ENCODE data around the gene COL6A1.

Gene COL6A1

GRCh38 chr21:46049890-46050667 is 68.5 kb downstream of the COL6A1 start:
- H3K27ac ChIP-seq (replicated peaks): no peak overlapping the region
- H3K4me3 ChIP-seq (replicated peaks; ENCODE audit: insufficient read depth, low read length): no peak overlapping the region
- no peaks in the 10 kb centered on the region for H3K27me3 ChIP-seq (ENCODE audit: insufficient read depth, poor library complexity, severe bottlenecking)
- no peak for TF ChIP-seq SPI1 (IDR thresholded peaks at IDR 0.05; ENCODE audit: borderline replicate concordance, low read depth)
- TF ChIP-seq POLR2AphosphoS5 (IDR thresholded peaks at IDR 0.05; ENCODE audit: low read depth): no peak
- no peak for TF ChIP-seq CTCF (IDR thresholded peaks at IDR 0.05; ENCODE audit: insufficient read depth, low read length)
- no peak for TF ChIP-seq GABPA (IDR thresholded peaks at IDR 0.05; ENCODE audit: low read depth)
- no peak for TF ChIP-seq REST (IDR thresholded peaks at IDR 0.05; ENCODE audit: insufficient replicate concordance, low read depth)
- DNase-seq (ENCODE audit: low read depth in 1 of 2, low spot score in 1 of 2): no peak

GRCh38 chr21:46050668-46051378 is 69.3 kb downstream of the COL6A1 start:
- no peak for DNase-seq (ENCODE audit: low read depth in 1 of 2, low spot score in 1 of 2)
- Histone ChIP-seq H3K27ac (replicated peaks) (no peak overlapping the region), H3K27me3 (ENCODE audit: insufficient read depth, poor library complexity, severe bottlenecking) (no peaks in the 10 kb centered on the region), H3K4me3 (replicated peaks; ENCODE audit: insufficient read depth, low read length) (no peak overlapping the region)
- TF ChIP-seq CTCF (IDR thresholded peaks at IDR 0.05; ENCODE audit: insufficient read depth, low read length): no peak
- TF ChIP-seq POLR2AphosphoS5 (IDR thresholded peaks at IDR 0.05; ENCODE audit: low read depth): no peak
- TF ChIP-seq REST (IDR thresholded peaks at IDR 0.05; ENCODE audit: insufficient replicate concordance, low read depth): no peak
- no peak for TF ChIP-seq SPI1 (IDR thresholded peaks at IDR 0.05; ENCODE audit: borderline replicate concordance, low read depth)
- TF ChIP-seq GABPA (IDR thresholded peaks at IDR 0.05; ENCODE audit: low read depth): no peak

GRCh38 chr21:46051379-46051770 is 69.8 kb downstream of the COL6A1 start:
- Histone ChIP-seq H3K27ac (replicated peaks) (no peak overlapping the region), H3K4me3 (replicated peaks; ENCODE audit: insufficient read depth, low read length) (no peak overlapping the region), H3K27me3 (ENCODE audit: insufficient read depth, poor library complexity, severe bottlenecking) (peaks cover 1% of the 10 kb centered on the region)
- TF ChIP-seq POLR2AphosphoS5 (IDR thresholded peaks at IDR 0.05; ENCODE audit: low read depth) (no peak), REST (IDR thresholded peaks at IDR 0.05; ENCODE audit: insufficient replicate concordance, low read depth) (no peak), CTCF (IDR thresholded peaks at IDR 0.05; ENCODE audit: insufficient read depth, low read length) (no peak), SPI1 (IDR thresholded peaks at IDR 0.05; ENCODE audit: borderline replicate concordance, low read depth) (no peak), GABPA (IDR thresholded peaks at IDR 0.05; ENCODE audit: low read depth) (no peak)
- no peak for DNase-seq (ENCODE audit: low read depth in 1 of 2, low spot score in 1 of 2)
